Suprapubic skin (tissue), 3 donors: ENCODE measurements around the gene IGSF8.

Experiments
- POLR2AphosphoS5 ChIP-seq, 3 donors: sonication (generic); formaldehyde crosslinking; IDR thresholded peaks; one replicate each; pipeline ENCODE4 v1.6.1; 2017; ENCODE audit warnings: antibody characterized with exemption in 3 of 3
- TF ChIP-seq, protein P1 (sequence below), 2 donors: fragments of 200-600 bp in 1 of 2; fragments of 450-650 bp in 1 of 2; sonication (generic) in 1 of 2; IDR thresholded peaks; one replicate each; pipeline ENCODE4 v1.5.1; 2016 to 2019; ENCODE audit warnings: antibody characterized with exemption in 2 of 2, mild to moderate bottlenecking in 1 of 2, moderate library complexity in 1 of 2

DNA sequence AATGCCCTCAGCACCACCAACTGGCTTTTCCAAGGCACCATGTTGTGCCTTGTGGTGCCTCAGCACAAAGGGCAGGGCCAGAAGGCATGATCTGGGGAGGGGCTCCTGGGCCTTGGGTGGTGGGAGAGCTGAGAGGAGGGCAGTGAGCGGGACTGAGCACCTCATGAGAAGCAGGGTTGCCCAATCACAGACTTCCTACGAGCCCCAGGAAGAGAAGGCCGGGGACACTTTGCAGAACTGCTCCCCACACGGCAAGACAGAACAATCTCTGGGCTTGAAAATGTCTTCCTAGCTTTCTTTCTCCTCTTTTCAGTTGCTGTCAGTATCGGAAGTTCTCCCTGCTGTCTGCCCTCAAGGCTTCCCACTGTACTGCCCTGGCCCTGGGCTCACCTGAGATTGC is 35.2 kb downstream of the IGSF8 start:
- TF ChIP-seq, protein P1, sequence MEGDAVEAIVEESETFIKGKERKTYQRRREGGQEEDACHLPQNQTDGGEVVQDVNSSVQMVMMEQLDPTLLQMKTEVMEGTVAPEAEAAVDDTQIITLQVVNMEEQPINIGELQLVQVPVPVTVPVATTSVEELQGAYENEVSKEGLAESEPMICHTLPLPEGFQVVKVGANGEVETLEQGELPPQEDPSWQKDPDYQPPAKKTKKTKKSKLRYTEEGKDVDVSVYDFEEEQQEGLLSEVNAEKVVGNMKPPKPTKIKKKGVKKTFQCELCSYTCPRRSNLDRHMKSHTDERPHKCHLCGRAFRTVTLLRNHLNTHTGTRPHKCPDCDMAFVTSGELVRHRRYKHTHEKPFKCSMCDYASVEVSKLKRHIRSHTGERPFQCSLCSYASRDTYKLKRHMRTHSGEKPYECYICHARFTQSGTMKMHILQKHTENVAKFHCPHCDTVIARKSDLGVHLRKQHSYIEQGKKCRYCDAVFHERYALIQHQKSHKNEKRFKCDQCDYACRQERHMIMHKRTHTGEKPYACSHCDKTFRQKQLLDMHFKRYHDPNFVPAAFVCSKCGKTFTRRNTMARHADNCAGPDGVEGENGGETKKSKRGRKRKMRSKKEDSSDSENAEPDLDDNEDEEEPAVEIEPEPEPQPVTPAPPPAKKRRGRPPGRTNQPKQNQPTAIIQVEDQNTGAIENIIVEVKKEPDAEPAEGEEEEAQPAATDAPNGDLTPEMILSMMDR (IDR thresholded peaks at IDR 0.05), result no peak
- no peak for TF ChIP-seq POLR2AphosphoS5 (IDR thresholded peaks at IDR 0.05)
